Right lobe of liver (tissue), 6 donors: ENCODE results near the gene FAM124B. TPM values are rescaled to one million over a fixed set of nuclear protein-coding genes. Genes with fewer than 3 reads are reported as not detected.

Experiments
- ATAC-seq, 4 donors: fragments of 200-7000 bp; cut with Tn5 transposase; one replicate each; pipeline ENCODE4 v1.9.1; 2020; ENCODE audit warnings: mild to moderate bottlenecking in 4 of 4, moderate library complexity in 4 of 4
- DNase-seq, 3 donors: peaks; one replicate each; pipeline ENCODE4 v3.0.0-alpha.2; 2020
- H3K27ac ChIP-seq, 3 donors: fragments of 200-600 bp; one replicate each; pipeline ENCODE4 v1.8.0; 2022
- H3K27me3 ChIP-seq, 2 donors: fragments of 200-600 bp; one replicate each; pipeline ENCODE4 v1.8.0; 2022
- H3K36me3 ChIP-seq, 4 donors: fragments of 200-600 bp; sonication (generic) in 1 of 4; one replicate each; pipeline versions ENCODE4 v1.5.1 to v1.8.0; 2017 to 2022; ENCODE audit warnings: control low read depth in 1 of 4
- H3K4me1 ChIP-seq, 4 donors: fragments of 200-600 bp; sonication (generic) in 1 of 4; one replicate each; pipeline versions ENCODE4 v1.5.1 to v1.8.0; 2017 to 2022; ENCODE audit warnings: control low read depth in 1 of 4
- H3K4me3 ChIP-seq, 3 donors: fragments of 200-600 bp; one replicate each; pipeline ENCODE4 v1.8.0; 2022
- H3K9me3 ChIP-seq, 4 donors: fragments of 200-600 bp; sonication (generic) in 1 of 4; one replicate each; pipeline versions ENCODE4 v1.5.1 to v1.8.0; 2017 to 2022; ENCODE audit warnings: control low read depth in 1 of 4
- CTCF ChIP-seq, 4 donors: fragments of 200-600 bp in 3 of 4; fragments of 450-650 bp in 1 of 4; IDR thresholded peaks; one replicate each; pipeline versions ENCODE4 v1.5.1 to v1.8.0; 2016 to 2022; ENCODE audit warnings: antibody characterized with exemption in 4 of 4, mild to moderate bottlenecking in 2 of 4
- POLR2A ChIP-seq: fragments of 450-650 bp; IDR thresholded peaks from one replicate; pipeline ENCODE4 v1.6.1; 2017; ENCODE audit warnings: antibody characterized with exemption, mild to moderate bottlenecking
- WGBS: methylation state at CpG from one replicate; pipeline ENCODE4 v1.1.6; 2018; ENCODE audit warnings: low coverage, low lambda C conversion rate; ENCODE audit not compliant: insufficient coverage; ENCODE audit errors: missing lambda C conversion rate; 5-methylcytosine and 5-hydroxymethylcytosine counted together
- intact Hi-C, 2 donors: fragments of 100-400 bp; cut with DNase I; formaldehyde crosslinking; loops; one replicate each; pipeline versions ENCODE4 v1.11.2 to v1.14.1; 2022
- total RNA-seq, 6 experiments: library from RNA; depleted of rRNA in 2 of 6; stranded (reverse); fragments of >200 nt in 2 of 6; fragmentation: NEBNext Ultra II Directional in 3 of 6; extraction: Animal tissue kit (Norgen Biotek cat#: 25700) in 3 of 6; gene quantifications; one replicate each; pipeline versions ENCODE4 v1.1.0 to v1.2.4, GENCODE V29; 2016 to 2023
- donor health status: DM: no; HTN: yes; CAD: no.
- donor health status: DM: no; HTN: no; CAD: no.
- donor health status: DM: no; HTN: no; CAD: no.
- donor health status: DM: no; HTN: yes; CAD: no.
- donor health status: DM: no; HTN: yes; CAD: no.

Gene FAM124B
- total RNA-seq, 6 experiments from 2014 or later: 0.14 to 2.4 (median 0.56) TPM

- Histone ChIP-seq H3K27me3 (no peaks in the 10 kb centered on the region), H3K4me3 (no peak overlapping the region), H3K27ac (peak overlapping the region; percentile 76 to 86 (median 79)), H3K4me1 (peaks cover 0 to 59% (median 18%) of the 10 kb centered on the region in 4 donors), H3K9me3 (no peaks in the 10 kb centered on the region), H3K36me3 (no peaks in the 10 kb centered on the region)
- intact Hi-C loops: no loop called here
- 35% methylated on average over 4 of the region's 4 CpGs for WGBS
- TF ChIP-seq CTCF (IDR thresholded peaks at IDR 0.05): no peak
- TF ChIP-seq POLR2A: no peak
- peak; percentile 65 to 78 (median 72) for ATAC-seq
- DNase-seq: no peak
These were observed 22.7 kb downstream of the FAM124B start for GRCh38 chr2:224379172-224379571.

GRCh38 chr2:224378701-224379097 is 23.2 kb downstream of the FAM124B start:
- intact Hi-C loops: no loop called here
- no peak overlapping the region for H3K4me3 ChIP-seq
- H3K27me3 ChIP-seq: no peaks in the 10 kb centered on the region
- no peaks in the 10 kb centered on the region for H3K36me3 ChIP-seq
- H3K4me1 ChIP-seq: peaks cover 0 to 59% (median 18%) of the 10 kb centered on the region in 4 donors
- TF ChIP-seq CTCF (IDR thresholded peaks at IDR 0.05) (no peak), POLR2A (no peak)
- WGBS: 16% methylated on average over 1 of the region's 1 CpG
- DNase-seq: no peak
- peak in 2 of 4 donors; percentile 21 to 39 for ATAC-seq
- H3K27ac ChIP-seq: peak overlapping the region; percentile 10 to 86 (median 79)
- H3K9me3 ChIP-seq: no peaks in the 10 kb centered on the region

GRCh38 chr2:224377751-224378700 is 23.9 kb downstream of the FAM124B start:
- WGBS: 19% methylated on average over 6 of the region's 6 CpGs
- intact Hi-C loops: no loop called here
- Histone ChIP-seq H3K27me3 (no peaks in the 10 kb centered on the region), H3K4me1 (peaks cover 0 to 56% (median 17%) of the 10 kb centered on the region in 4 donors), H3K9me3 (no peaks in the 10 kb centered on the region), H3K36me3 (no peaks in the 10 kb centered on the region), H3K27ac (peak overlapping the region in 2 of 3 donors; percentile 79 to 86), H3K4me3 (no peak overlapping the region)
- DNase-seq: no peak
- peak; percentile 3 to 42 (median 21) for ATAC-seq
- TF ChIP-seq POLR2A (no peak), CTCF (IDR thresholded peaks at IDR 0.05) (peak in 3 of 4 donors; percentile 23 to 28 (median 25))

GRCh38 chr2:224372641-224373040 is 29.3 kb downstream of the FAM124B start:
- intact Hi-C loops: no loop called here
- TF ChIP-seq POLR2A: no peak
- TF ChIP-seq CTCF (IDR thresholded peaks at IDR 0.05): no peak
- Histone ChIP-seq H3K36me3 (no peaks in the 10 kb centered on the region), H3K9me3 (no peaks in the 10 kb centered on the region), H3K4me3 (no peak overlapping the region), H3K27me3 (no peaks in the 10 kb centered on the region), H3K4me1 (peaks cover 0 to 5% (median 0%) of the 10 kb centered on the region in 4 donors), H3K27ac (no peak overlapping the region)
- WGBS: 86% methylated on average over 6 of the region's 6 CpGs
- no peak for DNase-seq
- no peak for ATAC-seq
